ENCODE data around the gene BCL2.

DNA sequence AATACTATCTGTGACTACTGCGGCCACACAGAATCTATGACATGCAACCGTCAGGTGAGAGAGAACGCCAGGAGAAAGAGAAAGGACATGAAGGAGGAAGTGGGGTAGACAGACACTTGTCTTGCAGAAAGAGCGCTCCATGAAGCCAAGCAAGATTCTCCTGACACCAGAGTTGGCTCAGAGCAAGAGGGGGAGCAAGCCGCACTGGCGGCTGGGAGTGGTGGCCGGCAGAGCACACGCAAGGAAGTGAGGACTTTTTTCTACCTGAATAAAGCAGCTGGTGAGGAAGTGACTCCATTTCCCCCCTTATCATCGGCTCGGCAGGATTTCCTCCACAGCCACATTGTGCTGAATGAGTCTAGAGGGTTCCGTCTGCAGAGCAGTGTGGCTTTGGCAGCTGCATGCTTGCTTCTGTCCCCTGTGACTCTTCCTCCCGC is 181.6 kb downstream of the BCL2 start:
- TF ChIP-seq, protein P1, sequence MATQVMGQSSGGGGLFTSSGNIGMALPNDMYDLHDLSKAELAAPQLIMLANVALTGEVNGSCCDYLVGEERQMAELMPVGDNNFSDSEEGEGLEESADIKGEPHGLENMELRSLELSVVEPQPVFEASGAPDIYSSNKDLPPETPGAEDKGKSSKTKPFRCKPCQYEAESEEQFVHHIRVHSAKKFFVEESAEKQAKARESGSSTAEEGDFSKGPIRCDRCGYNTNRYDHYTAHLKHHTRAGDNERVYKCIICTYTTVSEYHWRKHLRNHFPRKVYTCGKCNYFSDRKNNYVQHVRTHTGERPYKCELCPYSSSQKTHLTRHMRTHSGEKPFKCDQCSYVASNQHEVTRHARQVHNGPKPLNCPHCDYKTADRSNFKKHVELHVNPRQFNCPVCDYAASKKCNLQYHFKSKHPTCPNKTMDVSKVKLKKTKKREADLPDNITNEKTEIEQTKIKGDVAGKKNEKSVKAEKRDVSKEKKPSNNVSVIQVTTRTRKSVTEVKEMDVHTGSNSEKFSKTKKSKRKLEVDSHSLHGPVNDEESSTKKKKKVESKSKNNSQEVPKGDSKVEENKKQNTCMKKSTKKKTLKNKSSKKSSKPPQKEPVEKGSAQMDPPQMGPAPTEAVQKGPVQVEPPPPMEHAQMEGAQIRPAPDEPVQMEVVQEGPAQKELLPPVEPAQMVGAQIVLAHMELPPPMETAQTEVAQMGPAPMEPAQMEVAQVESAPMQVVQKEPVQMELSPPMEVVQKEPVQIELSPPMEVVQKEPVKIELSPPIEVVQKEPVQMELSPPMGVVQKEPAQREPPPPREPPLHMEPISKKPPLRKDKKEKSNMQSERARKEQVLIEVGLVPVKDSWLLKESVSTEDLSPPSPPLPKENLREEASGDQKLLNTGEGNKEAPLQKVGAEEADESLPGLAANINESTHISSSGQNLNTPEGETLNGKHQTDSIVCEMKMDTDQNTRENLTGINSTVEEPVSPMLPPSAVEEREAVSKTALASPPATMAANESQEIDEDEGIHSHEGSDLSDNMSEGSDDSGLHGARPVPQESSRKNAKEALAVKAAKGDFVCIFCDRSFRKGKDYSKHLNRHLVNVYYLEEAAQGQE (IDR thresholded peaks at IDR 0.05; ENCODE audit: low read depth) = no peak
- TF ChIP-seq TCF12 (IDR thresholded peaks at IDR 0.05; ENCODE audit: low read depth) = no peak
- no peak for TF ChIP-seq CREB1 (IDR thresholded peaks at IDR 0.05; ENCODE audit: low read depth)
- TF ChIP-seq EP300 (IDR thresholded peaks at IDR 0.05; ENCODE audit: borderline replicate concordance) = no peak
- TF ChIP-seq RAD21 (IDR thresholded peaks at IDR 0.05; ENCODE audit: low read depth) = no peak
- no peak for TF ChIP-seq FOXM1 (IDR thresholded peaks at IDR 0.05; ENCODE audit: borderline replicate concordance, low read depth)
- TF ChIP-seq TEAD4 (IDR thresholded peaks at IDR 0.05) = no peak
- no peak for TF ChIP-seq ZBTB7A (IDR thresholded peaks at IDR 0.05; ENCODE audit: low read depth)
- no peak for TF ChIP-seq NFIC (IDR thresholded peaks at IDR 0.05)

Data from Ishikawa (cell line).